Endothelial cell of umbilical vein (primary cell): ENCODE results near the gene TLCD4. TPM values are rescaled to one million over a fixed set of nuclear protein-coding genes. Genes with fewer than 3 reads are reported as not detected.

Experiments
- BruUV-seq: library from RNA; stranded (reverse); fragments of 400-500 nt; replicated peaks from 2 replicates; lab custom pipeline; 2021; lab: Mats Ljungman, UMichigan
- CTCF ChIA-PET: fragments of 300-600, 350-600 bp; sonication (Branson Sonifier 250); formaldehyde crosslinking; loops from one replicate; lab custom pipeline; 2021; ENCODE audit warnings: antibody characterized with exemption, inconsistent platforms; lab: Charles Lee
- POLR2A ChIA-PET: fragments of 300-600, 350-600 bp; sonication (Branson Sonifier 250); formaldehyde crosslinking; loops from one replicate; lab custom pipeline; 2021; ENCODE audit warnings: antibody characterized with exemption, inconsistent platforms; lab: Charles Lee
- DNase-seq: peaks from one replicate; pipeline ENCODE4 v3.0.0-alpha.2; 2011; ENCODE audit warnings: low read depth, low spot score
- FAIRE-seq: peaks from 2 replicates; lab custom pipeline; 2011; peaks lifted over from hg19 to GRCh38; lab: Jason Lieb, UNC
- H2AFZ ChIP-seq: 2 replicates; pipeline ENCODE4 v1.6.0; 2012; ENCODE audit warnings: low read depth, low read length, control low read depth, inconsistent platforms
- H3K27ac ChIP-seq: 2 replicates; pipeline ENCODE4 v1.5.1; 2011; ENCODE audit warnings: low read depth, mild to moderate bottlenecking, control low read depth, low read length, moderate library complexity; ENCODE audit not compliant: insufficient read depth
- H3K27me3 ChIP-seq, 2 experiments: 2 replicates each; pipeline versions ENCODE4 v1.6.0 to v1.6.1; 2011; ENCODE audit warnings: low read length in 2 of 2, mixed read lengths in 1 of 2; ENCODE audit not compliant: control insufficient read depth in 2 of 2, insufficient read depth in 2 of 2
- H3K36me3 ChIP-seq, 2 experiments: 2 replicates in 1 of 2; 3 replicates in 1 of 2; pipeline ENCODE4 v1.5.1; 2011; ENCODE audit warnings: low read length in 2 of 2, mild to moderate bottlenecking in 1 of 2, moderate library complexity in 1 of 2; ENCODE audit not compliant: control insufficient read depth in 2 of 2, insufficient read depth in 2 of 2; ENCODE audit errors: extremely low read depth in 1 of 2
- H3K4me1 ChIP-seq: 3 replicates; pipeline ENCODE4 v1.5.1; 2011; ENCODE audit warnings: mild to moderate bottlenecking, low read length; ENCODE audit not compliant: control insufficient read depth, insufficient read depth; ENCODE audit errors: extremely low read depth
- H3K4me2 ChIP-seq: 2 replicates; pipeline ENCODE4 v1.6.1; 2011; ENCODE audit warnings: low read length, control low read depth, mixed read lengths; ENCODE audit not compliant: insufficient read depth
- H3K4me3 ChIP-seq, 3 experiments: fragments of 200-600 bp in 1 of 3; sonication (generic), shearing (Covaris generic) in 1 of 3; replicated peaks in 1 of 3; 2 replicates each; pipeline ENCODE4 v1.5.1; 2011 to 2016; ENCODE audit warnings: control low read depth in 3 of 3, low read length in 3 of 3, mild to moderate bottlenecking in 2 of 3, inconsistent platforms in 1 of 3, low read depth in 1 of 3, moderate library complexity in 1 of 3; ENCODE audit not compliant: insufficient read depth in 1 of 3
- H3K79me2 ChIP-seq: 2 replicates; pipeline ENCODE4 v1.6.0; 2012; ENCODE audit warnings: low read length, inconsistent platforms; ENCODE audit not compliant: control insufficient read depth, insufficient read depth
- H3K9ac ChIP-seq: replicated peaks from 2 replicates; pipeline ENCODE3; 2011; ENCODE audit warnings: low read length, control low read depth; ENCODE audit not compliant: insufficient read depth; ENCODE audit errors: extremely low read depth
- H3K9me1 ChIP-seq: replicated peaks from 3 replicates; pipeline ENCODE4 v1.6.0; 2011; ENCODE audit warnings: mild to moderate bottlenecking, low read length; ENCODE audit not compliant: control insufficient read depth, insufficient read depth; ENCODE audit errors: extremely low read depth
- H3K9me3 ChIP-seq: replicated peaks from 2 replicates; pipeline ENCODE4 v1.5.1; 2012; ENCODE audit warnings: low read length, inconsistent platforms; ENCODE audit not compliant: control insufficient read depth, insufficient read depth
- H4K20me1 ChIP-seq: replicated peaks from 2 replicates; pipeline ENCODE3; 2011; ENCODE audit warnings: mild to moderate bottlenecking, low read length; ENCODE audit not compliant: control insufficient read depth, insufficient read depth; ENCODE audit errors: extremely low read depth
- EZH2 ChIP-seq: IDR thresholded peaks from 2 replicates; pipeline ENCODE4 v1.6.1; 2012; ENCODE audit warnings: borderline replicate concordance, low read depth, mild to moderate bottlenecking, moderate library complexity, low read length, inconsistent platforms; ENCODE audit not compliant: severe bottlenecking
- FOS ChIP-seq: IDR thresholded peaks from 2 replicates; pipeline ENCODE4 v1.6.1; 2011; ENCODE audit warnings: mild to moderate bottlenecking, low read length, moderate library complexity, borderline replicate concordance; ENCODE audit not compliant: insufficient read depth
- GATA2 ChIP-seq: IDR thresholded peaks from 2 replicates; pipeline ENCODE4 v1.7.0; 2011; ENCODE audit warnings: low read depth, mild to moderate bottlenecking, moderate library complexity, mixed read lengths, low read length; ENCODE audit not compliant: insufficient read length, insufficient read depth
- JUN ChIP-seq: IDR thresholded peaks from 2 replicates; pipeline ENCODE4 v1.6.1; 2011; ENCODE audit warnings: borderline replicate concordance, low read depth; ENCODE audit not compliant: insufficient read length, insufficient read depth
- MYC ChIP-seq: IDR thresholded peaks from one replicate; pipeline ENCODE4 v1.6.1; 2011; ENCODE audit warnings: mild to moderate bottlenecking, low read depth, low read length
- POLR2A ChIP-seq: IDR thresholded peaks from 2 replicates; pipeline ENCODE4 v1.6.1; 2012; ENCODE audit warnings: low read depth, mild to moderate bottlenecking, control low read depth, low read length
- POLR2AphosphoS5 ChIP-seq: IDR thresholded peaks from 2 replicates; pipeline ENCODE4 v1.6.1; 2012; ENCODE audit warnings: low read depth, mild to moderate bottlenecking, control low read depth, low read length, moderate library complexity; ENCODE audit not compliant: insufficient read depth
- dilution Hi-C: fragments of 300-500 bp; cut with MboI; formaldehyde crosslinking; loops from one replicate; pipeline ENCODE4 v1.15.0; 2019; ENCODE audit warnings: low sequenced_read_pairs; ENCODE audit not compliant: extremely low pct_ligation_motif_present
- intact Hi-C: fragments of 100-400 bp; cut with micrococcal nuclease; formaldehyde crosslinking; loops from one replicate; pipeline ENCODE4 v1.10.0; 2022
- polyA plus RNA-seq, 4 experiments: library from polyadenylated mRNA; depleted of rRNA in 3 of 4; stranded (reverse) in 3 of 4; unstranded in 1 of 4; fragments of >200 nt; gene quantifications; 2 replicates each; pipeline versions ENCODE4 v1.2.1 to v1.2.3, GENCODE V29; 2011 to 2012; ENCODE audit warnings: missing spikeins in 1 of 4
- total RNA-seq: library from RNA; stranded (reverse); gene quantifications from 2 replicates; pipeline ENCODE4 v1.2.3, GENCODE V29; 2021
- TF ChIP-seq, protein P1 (sequence below): IDR thresholded peaks from 2 replicates; pipeline ENCODE4 v1.6.1; 2011; ENCODE audit not compliant: insufficient read depth, insufficient read length

Gene TLCD4
- total and polyA plus RNA-seq, 2 donors (not counting 3 experiments of a cell fraction or from before 2014, with no cell fraction given): 0.11 to 0.51 TPM

DNA sequence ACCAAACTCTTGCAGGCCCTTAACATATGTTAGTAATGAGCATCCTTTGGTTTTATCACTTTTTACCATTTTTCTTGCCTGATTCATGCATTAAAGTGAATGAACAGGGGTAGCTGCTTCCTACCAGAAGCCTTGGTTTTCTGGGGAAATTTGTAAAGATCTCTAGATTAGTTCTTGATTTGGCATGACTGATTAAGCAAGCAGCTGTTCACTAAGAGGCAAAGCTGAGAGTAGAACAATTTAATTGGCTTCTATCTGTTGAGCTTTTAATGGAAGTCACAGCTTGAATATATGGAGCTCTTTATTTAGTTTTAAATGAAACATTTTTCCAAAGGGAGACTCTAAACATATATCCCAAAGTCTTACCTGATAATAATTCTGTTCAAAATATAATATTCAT lies 23.6 kb downstream of the TLCD4 start:
- Histone ChIP-seq H3K9me1 (no peaks in the 10 kb centered on the region), H3K36me3 (no peaks in the 10 kb centered on the region), H3K79me2 (no peaks in the 10 kb centered on the region), H4K20me1 (no peaks in the 10 kb centered on the region), H3K9me3 (no peaks in the 10 kb centered on the region), H2AFZ (no peak overlapping the region), H3K27me3 (peaks cover 2 to 3% of the 10 kb centered on the region in 2 experiments), H3K4me2 (no peak overlapping the region), H3K9ac (no peak overlapping the region), H3K4me3 (no peak overlapping the region), H3K27ac (no peak overlapping the region), H3K4me1 (no peaks in the 10 kb centered on the region)
- no peak for DNase-seq
- dilution Hi-C loops: no loop called here
- BruUV-seq: no TSS peak
- intact Hi-C loops: no loop called here
- POLR2A ChIA-PET: no interaction called here
- TF ChIP-seq, protein P1, sequence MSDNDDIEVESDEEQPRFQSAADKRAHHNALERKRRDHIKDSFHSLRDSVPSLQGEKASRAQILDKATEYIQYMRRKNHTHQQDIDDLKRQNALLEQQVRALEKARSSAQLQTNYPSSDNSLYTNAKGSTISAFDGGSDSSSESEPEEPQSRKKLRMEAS: no peak
- TF ChIP-seq POLR2A (no peak), GATA2 (no peak), MYC (no peak), EZH2 (no peak), POLR2AphosphoS5 (no peak), JUN (no peak)
- FAIRE-seq: no peak
- CTCF ChIA-PET: interaction anchor here (0.8 to 2.6 kb wide), 4 partner anchors 10 to 93 kb away, joined by 3 to 8 read pairs (median 3); partner anchors contain the start of gene RWDD3

DNA sequence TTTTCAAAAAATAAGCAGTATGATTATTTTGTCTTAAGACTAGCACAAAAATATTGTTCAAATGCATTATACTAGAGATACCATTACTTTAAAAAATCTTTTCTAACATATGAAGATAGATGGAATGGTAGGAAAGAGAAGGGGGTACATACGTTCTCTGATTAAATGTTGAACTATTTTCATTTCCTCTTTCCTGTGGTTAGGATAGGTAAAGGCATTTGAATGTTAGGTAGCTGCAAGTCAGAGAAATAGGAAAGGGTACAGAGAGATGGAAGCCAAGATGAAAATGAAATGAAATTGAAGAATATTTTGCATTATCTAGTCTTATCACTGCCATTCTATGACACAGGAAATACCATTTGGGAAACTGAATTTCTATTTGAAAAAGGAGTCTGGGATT lies 28.3 kb downstream of the TLCD4 start:
- Histone ChIP-seq H3K4me2 (no peak overlapping the region), H3K27ac (no peak overlapping the region), H2AFZ (no peak overlapping the region), H3K27me3 (no peaks in the 10 kb centered on the region), H3K4me3 (no peak overlapping the region), H3K4me1 (no peaks in the 10 kb centered on the region), H3K9me3 (no peaks in the 10 kb centered on the region), H3K36me3 (no peaks in the 10 kb centered on the region), H3K9ac (no peak overlapping the region), H3K9me1 (no peaks in the 10 kb centered on the region), H4K20me1 (no peaks in the 10 kb centered on the region), H3K79me2 (no peaks in the 10 kb centered on the region)
- FAIRE-seq (no peak), DNase-seq (no peak)
- intact Hi-C loops (no loop called here), dilution Hi-C loops (no loop called here)
- BruUV-seq: no TSS peak
- POLR2A ChIA-PET: no interaction called here
- TF ChIP-seq JUN (no peak), POLR2A (no peak), FOS (no peak), POLR2AphosphoS5 (no peak), EZH2 (no peak)
- CTCF ChIA-PET: interaction anchor here (0.8 kb wide), 1 partner anchor 61 kb away, joined by 3 read pairs; no protein-coding TSS in a partner anchor
